T-cell (primary cell): ENCODE results near the gene PTRH1. TPM values are rescaled to one million over a fixed set of nuclear protein-coding genes. Genes with fewer than 3 reads are reported as not detected.

ENCODE experiments used
- ATAC-seq, 4 experiments: fragments of 200-7000 bp in 3 of 4; fragments of 150-1000 bp in 1 of 4; cut with Tn5 transposase; replicated peaks in 1 of 4; 1 replicate in 3 of 4; 2 replicates in 1 of 4; pipeline ENCODE4 v1.10.0; 2021; ENCODE audit warnings: moderate library complexity in 3 of 4, mild to moderate bottlenecking in 2 of 4, moderate number of reproducible peaks in 1 of 4
- CTCF ChIA-PET, 2 donors: fragments of 300-600 bp; sonication (Branson Sonifier 250); formaldehyde crosslinking; loops; one replicate each; lab custom pipeline; 2022; ENCODE audit warnings: antibody characterized with exemption in 2 of 2; lab: Charles Lee
- POLR2A ChIA-PET, 2 donors: fragments of 300-600 bp; sonication (Branson Sonifier 250); formaldehyde crosslinking; loops; one replicate each; lab custom pipeline; 2022; ENCODE audit warnings: antibody characterized with exemption in 2 of 2; lab: Charles Lee
- DNase-seq, 35 experiments: peaks; one replicate each; pipeline versions ENCODE4 v3.0.0 to v3.0.0-alpha.2; 2013 to 2023
- H3K27ac ChIP-seq: one replicate; pipeline ENCODE4 v1.5.1; 2013; ENCODE audit warnings: low read length
- H3K27me3 ChIP-seq, 2 experiments: replicated peaks in 1 of 2; 1 replicate in 1 of 2; 2 replicates in 1 of 2; pipeline versions ENCODE4 v1.6.1 to v1.7.0; 2013; ENCODE audit warnings: low read length in 1 of 2, mixed read lengths in 1 of 2; ENCODE audit not compliant: control insufficient read depth in 2 of 2, insufficient read depth in 2 of 2; ENCODE audit errors: extremely low read depth in 1 of 2
- H3K36me3 ChIP-seq, 2 donors: 1 replicate in 1 of 2; 2 replicates in 1 of 2; pipeline versions ENCODE4 v1.6.1 to v1.7.0; 2013; ENCODE audit warnings: low read length in 1 of 2; ENCODE audit not compliant: control insufficient read depth in 2 of 2, insufficient read depth in 1 of 2; ENCODE audit errors: extremely low read depth in 1 of 2
- H3K4me1 ChIP-seq, 2 experiments: 1 replicate in 1 of 2; 2 replicates in 1 of 2; pipeline versions ENCODE4 v1.6.1 to v1.7.0; 2013; ENCODE audit warnings: low read length in 2 of 2, mixed read lengths in 1 of 2; ENCODE audit not compliant: insufficient read depth in 2 of 2, control insufficient read depth in 1 of 2; ENCODE audit errors: extremely low read depth in 1 of 2
- H3K4me3 ChIP-seq, 2 donors: 1 replicate in 1 of 2; 2 replicates in 1 of 2; pipeline versions ENCODE4 v1.5.1 to v1.7.0; 2013; ENCODE audit warnings: mild to moderate bottlenecking in 2 of 2, low read length in 1 of 2, moderate library complexity in 1 of 2; ENCODE audit not compliant: control insufficient read depth in 1 of 2; ENCODE audit errors: extremely low read depth in 1 of 2
- H3K9me3 ChIP-seq: 2 replicates; pipeline ENCODE4 v1.7.0; 2013
- H3K27ac Mint-ChIP-seq, 2 donors: one replicate each; pipeline ENCODE4 v1.8.0; 2020 to 2021; ENCODE audit warnings: mild to moderate bottlenecking in 2 of 2, mixed read lengths in 2 of 2
- H3K27me3 Mint-ChIP-seq, 2 donors: one replicate each; pipeline ENCODE4 v1.8.0; 2021 to 2022; ENCODE audit warnings: mixed read lengths in 2 of 2
- H3K36me3 Mint-ChIP-seq: one replicate; pipeline ENCODE4 v1.8.0; 2021; ENCODE audit warnings: mixed read lengths
- H3K4me1 Mint-ChIP-seq, 3 donors: one replicate each; pipeline ENCODE4 v1.8.0; 2020 to 2022; ENCODE audit warnings: mixed read lengths in 3 of 3, mild to moderate bottlenecking in 1 of 3
- H3K4me3 Mint-ChIP-seq, 3 donors: one replicate each; pipeline ENCODE4 v1.8.0; 2020 to 2022; ENCODE audit warnings: mild to moderate bottlenecking in 3 of 3, mixed read lengths in 3 of 3, moderate library complexity in 3 of 3
- H3K9me3 Mint-ChIP-seq, 3 donors: one replicate each; pipeline ENCODE4 v1.8.0; 2020 to 2022; ENCODE audit warnings: mixed read lengths in 3 of 3
- WGBS: methylation state at CpG from one replicate; pipeline ENCODE4 v1.1.5; 2013; ENCODE audit warnings: missing lambda C conversion rate; ENCODE audit not compliant: insufficient coverage; 5-methylcytosine and 5-hydroxymethylcytosine counted together
- total RNA-seq, 35 experiments: library from RNA in 6 of 35; stranded (reverse) in 6 of 35; fragments of 120-200 nt in 1 of 35; gene quantifications; one replicate each; pipeline versions ENCODE4 v1.2.1 to v1.2.4 and lab custom pipeline; 2013 to 2026

Gene PTRH1
- total RNA-seq, 5 donors from 2014 or later (not counting 1 experiment from before 2014, with no cell fraction given), result 4.4 to 15.9 (median 12.9) TPM

- ChIA-PET CTCF (interaction anchor here in 1 of 2 donors (0.5 kb wide), 1 partner anchor 163 kb away, joined by 3 read pairs; the partner anchor contains the start of gene ST6GALNAC4), POLR2A (no interaction called here)
- ATAC-seq (no peak), DNase-seq (no peak)
- no peak overlapping the region for H3K27ac Mint-ChIP-seq
- no peaks in the 10 kb centered on the region for H3K27me3 Mint-ChIP-seq
- H3K9me3 Mint-ChIP-seq, result no peaks in the 10 kb centered on the region
- H3K36me3 ChIP-seq, result peaks cover 14 to 77% of the 10 kb centered on the region in 2 donors
- peaks cover 22% of the 10 kb centered on the region for H3K36me3 Mint-ChIP-seq
- H3K4me1 Mint-ChIP-seq, result peaks cover 11 to 17% (median 16%) of the 10 kb centered on the region in 3 donors
- no peak overlapping the region for H3K4me3 ChIP-seq
- no peaks in the 10 kb centered on the region for H3K9me3 ChIP-seq
- peaks cover 0 to 5% of the 10 kb centered on the region in 2 experiments for H3K4me1 ChIP-seq
- no peaks in the 10 kb centered on the region for H3K27me3 ChIP-seq
- H3K27ac ChIP-seq, result no peak overlapping the region
- H3K4me3 Mint-ChIP-seq, result no peak overlapping the region
- WGBS, result 100% methylated on average over 2 of the region's 8 CpGs
These were observed 38.2 kb upstream of the PTRH1 start for GRCh38 chr9:127753622-127754021.

DNA sequence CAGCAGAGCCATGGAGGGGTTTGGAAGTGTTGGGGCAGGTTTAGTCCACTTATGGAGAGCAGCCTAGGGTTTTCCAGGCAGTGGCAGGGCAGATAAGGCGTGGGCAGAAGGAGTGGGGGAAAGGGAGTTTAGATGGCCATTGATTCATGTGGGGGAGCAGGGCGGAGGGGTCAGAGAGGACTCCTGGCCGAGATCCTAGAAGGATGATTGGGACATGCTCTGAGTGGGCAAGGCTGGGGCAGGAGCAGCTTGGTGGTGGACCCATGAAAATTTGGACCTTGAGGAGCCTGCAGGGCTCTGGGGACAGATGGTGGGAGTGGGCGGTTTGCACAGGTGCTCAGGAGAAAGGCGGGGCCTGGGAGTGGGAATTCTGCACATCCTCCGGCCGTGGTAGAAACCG is 37.7 kb upstream of the PTRH1 start:
- Histone ChIP-seq H3K27ac (no peak overlapping the region), H3K9me3 (no peaks in the 10 kb centered on the region), H3K4me3 (no peak overlapping the region), H3K4me1 (peaks cover 0 to 5% of the 10 kb centered on the region in 2 experiments), H3K27me3 (no peaks in the 10 kb centered on the region), H3K36me3 (peaks cover 14 to 77% of the 10 kb centered on the region in 2 donors)
- no peaks in the 10 kb centered on the region for H3K27me3 Mint-ChIP-seq
- peaks cover 20% of the 10 kb centered on the region for H3K36me3 Mint-ChIP-seq
- ChIA-PET CTCF (no interaction called here), POLR2A (no interaction called here)
- ATAC-seq, result no peak
- peaks cover 11 to 19% (median 15%) of the 10 kb centered on the region in 3 donors for H3K4me1 Mint-ChIP-seq
- H3K27ac Mint-ChIP-seq, result no peak overlapping the region
- no peak overlapping the region for H3K4me3 Mint-ChIP-seq
- DNase-seq, result no peak
- no peaks in the 10 kb centered on the region for H3K9me3 Mint-ChIP-seq
- 94% methylated on average over 5 of the region's 8 CpGs for WGBS

- WGBS, result 100% methylated on average over 1 of the region's 10 CpGs
- Histone ChIP-seq H3K27ac (no peak overlapping the region), H3K9me3 (no peaks in the 10 kb centered on the region), H3K4me1 (peaks cover 0 to 16% of the 10 kb centered on the region in 2 experiments), H3K4me3 (no peak overlapping the region), H3K27me3 (no peaks in the 10 kb centered on the region), H3K36me3 (peaks cover 18 to 85% of the 10 kb centered on the region in 2 donors)
- Mint-ChIP-seq H3K4me3 (no peak overlapping the region), H3K27me3 (no peaks in the 10 kb centered on the region), H3K4me1 (peaks cover 26 to 30% (median 27%) of the 10 kb centered on the region in 3 donors), H3K36me3 (peaks cover 33% of the 10 kb centered on the region), H3K9me3 (no peaks in the 10 kb centered on the region), H3K27ac (peak overlapping the region in 1 of 2 donors; percentile 52)
- ChIA-PET POLR2A (no interaction called here), CTCF (interaction anchor here in 1 of 2 donors (0.8 kb wide), 1 partner anchor 255 kb away, joined by 4 read pairs; no protein-coding TSS in a partner anchor)
- no peak for DNase-seq
- ATAC-seq, result no peak
These were observed 36.0 kb upstream of the PTRH1 start for GRCh38 chr9:127751269-127752054.

GRCh38 chr9:127749090-127749787 is 33.8 kb upstream of the PTRH1 start:
- no peak overlapping the region for H3K4me3 Mint-ChIP-seq
- ChIA-PET POLR2A (no interaction called here), CTCF (no interaction called here)
- H3K27ac Mint-ChIP-seq, result peak overlapping the region; percentile 22 to 56
- no peaks in the 10 kb centered on the region for H3K27me3 ChIP-seq
- H3K4me1 ChIP-seq, result peaks cover 0 to 16% of the 10 kb centered on the region in 2 experiments
- H3K27ac ChIP-seq, result no peak overlapping the region
- DNase-seq, result no peak
- H3K4me3 ChIP-seq, result no peak overlapping the region
- no peaks in the 10 kb centered on the region for H3K9me3 ChIP-seq
- peaks cover 27 to 35% (median 28%) of the 10 kb centered on the region in 3 donors for H3K4me1 Mint-ChIP-seq
- no peaks in the 10 kb centered on the region for H3K9me3 Mint-ChIP-seq
- peaks cover 47% of the 10 kb centered on the region for H3K36me3 Mint-ChIP-seq
- WGBS, result 94% methylated on average over 24 of the region's 26 CpGs
- ATAC-seq, result no peak
- peaks cover 19 to 88% of the 10 kb centered on the region in 2 donors for H3K36me3 ChIP-seq
- no peaks in the 10 kb centered on the region for H3K27me3 Mint-ChIP-seq

DNA sequence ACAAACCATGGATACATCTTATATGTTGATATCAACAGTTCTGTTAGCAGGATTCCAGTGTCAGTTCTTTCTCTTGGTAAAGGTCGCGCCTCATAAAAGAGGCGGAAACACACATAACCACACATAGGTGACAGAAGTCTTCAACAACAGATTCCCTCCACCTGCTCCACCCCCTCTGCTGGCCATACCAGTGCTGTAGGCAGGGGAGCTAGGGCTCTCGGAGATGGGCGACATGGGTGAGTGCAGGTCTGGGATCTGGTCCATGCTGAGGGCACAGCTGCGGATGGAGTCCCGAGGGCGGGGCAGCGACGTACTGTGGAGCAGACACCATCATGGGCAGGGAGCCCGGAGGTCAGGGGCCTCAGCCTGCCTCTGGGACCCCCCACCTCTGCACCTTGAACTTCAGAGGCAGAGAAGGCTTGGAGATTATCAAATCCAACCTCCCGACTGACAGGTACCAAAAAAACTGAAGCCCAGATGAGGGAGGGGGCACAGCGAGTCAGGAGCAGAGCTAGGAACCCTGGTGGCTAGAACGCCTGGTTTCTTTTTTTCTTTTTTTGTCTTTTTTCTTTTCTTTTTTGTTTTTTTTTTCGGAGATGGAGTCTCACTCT is 31.6 kb upstream of the PTRH1 start:
- Histone ChIP-seq H3K27me3 (no peaks in the 10 kb centered on the region), H3K4me1 (peaks cover 0 to 14% of the 10 kb centered on the region in 2 experiments), H3K27ac (peak overlapping the region; percentile 32), H3K4me3 (no peak overlapping the region), H3K9me3 (no peaks in the 10 kb centered on the region), H3K36me3 (peaks cover 19 to 87% of the 10 kb centered on the region in 2 donors)
- ChIA-PET POLR2A (interaction anchor here (0.5 to 0.6 kb wide), 2 partner anchors 159 to 340 kb away, joined by 3 to 5 read pairs; no protein-coding TSS in a partner anchor), CTCF (no interaction called here)
- Mint-ChIP-seq H3K4me1 (peaks cover 21 to 31% (median 27%) of the 10 kb centered on the region in 3 donors), H3K4me3 (peak overlapping the region; percentile 28 to 68 (median 63)), H3K36me3 (peaks cover 46% of the 10 kb centered on the region), H3K27ac (peak overlapping the region; percentile 78 to 84), H3K9me3 (no peaks in the 10 kb centered on the region), H3K27me3 (no peaks in the 10 kb centered on the region)
- DNase-seq (peak in 31 of 35 experiments; percentile 22 to 65 (median 43)), ATAC-seq (peak; percentile 81 to 97 (median 87))
- WGBS, result 61% methylated on average over 4 of the region's 15 CpGs
